HCT116 (cell line): ENCODE results near the gene OR10G7. TPM values are rescaled to one million over a fixed set of nuclear protein-coding genes. Genes with fewer than 3 reads are reported as not detected.

ENCODE experiments used
- ATAC-seq: fragments of 200-7000 bp; cut with Tn5 transposase; 2 replicates; pipeline ENCODE4 v1.9.1; 2020; ENCODE audit warnings: mild to moderate bottlenecking, moderate library complexity
- BruUV-seq: library from RNA; stranded (reverse); fragments of 400-500 nt; replicated peaks from 2 replicates; lab custom pipeline; 2021; lab: Mats Ljungman, UMichigan
- CTCF ChIA-PET: fragments of 300-600 bp; sonication (Branson Sonifier 250); formaldehyde crosslinking; loops from one replicate; lab custom pipeline; 2021; ENCODE audit warnings: antibody characterized with exemption; lab: Charles Lee
- POLR2A ChIA-PET: fragments of 300-600, 350-600 bp; sonication (Branson Sonifier 250); formaldehyde crosslinking; loops from one replicate; lab custom pipeline; 2021; ENCODE audit warnings: antibody characterized with exemption; lab: Charles Lee
- RAD21 ChIA-PET, 2 experiments: fragments of 300-600 bp; sonication (Branson Sonifier 250); formaldehyde crosslinking; loops; one replicate each; lab custom pipeline; 2023; ENCODE audit warnings: low total read pairs in 2 of 2; ENCODE audit not compliant: uncharacterized antibody in 2 of 2, unreplicated experiment in 2 of 2, low non-redundant PET in 1 of 2; lab: Charles Lee
- DNase-seq: peaks from one replicate; pipeline ENCODE4 v3.0.0-alpha.2; 2010; ENCODE audit warnings: low read depth, low spot score
- H2AFZ ChIP-seq: fragments of 200-600 bp; shearing (Covaris generic), sonication (generic); 2 replicates; pipeline ENCODE4 v1.6.1; 2017; ENCODE audit warnings: low read depth, mixed run types, mixed read lengths, antibody characterized with exemption, low read length; ENCODE audit not compliant: poor library complexity, severe bottlenecking
- H3K27ac ChIP-seq: 2 replicates; pipeline ENCODE4 v1.5.1; 2012; ENCODE audit warnings: low read depth, low read length
- H3K27me3 ChIP-seq: fragments of 200-600 bp; sonication (generic); 2 replicates; pipeline ENCODE4 v1.6.1; 2016; ENCODE audit warnings: mixed run types, low read length, mixed read lengths; ENCODE audit not compliant: insufficient read depth
- H3K36me3 ChIP-seq, 2 experiments: fragments of 200-500 bp in 1 of 2; fragments of 200-600 bp in 1 of 2; sonication (Bioruptor generic) in 1 of 2; sonication (generic) in 1 of 2; 2 replicates each; pipeline versions ENCODE4 v1.5.1 to v1.6.1; 2014 to 2016; ENCODE audit warnings: low read length in 2 of 2, inconsistent platforms in 1 of 2, mixed read lengths in 1 of 2, mixed run types in 1 of 2; ENCODE audit not compliant: insufficient read depth in 2 of 2, control insufficient read depth in 1 of 2
- H3K4me1 ChIP-seq, 2 experiments: fragments of 200-600 bp in 1 of 2; sonication (generic) in 1 of 2; 2 replicates each; pipeline versions ENCODE4 v1.5.1 to v1.6.1; 2012 to 2017; ENCODE audit warnings: low read length in 2 of 2, inconsistent platforms in 1 of 2, mild to moderate bottlenecking in 1 of 2, mixed read lengths in 1 of 2, mixed run types in 1 of 2, moderate library complexity in 1 of 2; ENCODE audit not compliant: insufficient read depth in 2 of 2, control insufficient read depth in 1 of 2
- H3K4me2 ChIP-seq: fragments of 200-600 bp; sonication (generic); 2 replicates; pipeline ENCODE4 v1.6.1; 2017; ENCODE audit warnings: mixed run types, low read length, mixed read lengths
- H3K4me3 ChIP-seq, 2 experiments: fragments of 200-600 bp in 1 of 2; sonication (generic) in 1 of 2; replicated peaks in 1 of 2; 2 replicates each; pipeline ENCODE4 v1.5.1; 2011 to 2016; ENCODE audit warnings: low read length in 2 of 2, control low read depth in 1 of 2, low read depth in 1 of 2, mild to moderate bottlenecking in 1 of 2, mixed read lengths in 1 of 2, mixed run types in 1 of 2
- H3K79me2 ChIP-seq: fragments of 200-600 bp; sonication (generic); 2 replicates; pipeline ENCODE4 v1.6.1; 2017; ENCODE audit warnings: mild to moderate bottlenecking, mixed run types, low read length, moderate library complexity, mixed read lengths; ENCODE audit not compliant: insufficient read depth
- H3K9ac ChIP-seq: fragments of 200-600 bp; sonication (generic); 2 replicates; pipeline ENCODE4 v1.6.1; 2016; ENCODE audit warnings: low read length, mixed read lengths
- H3K9me2 ChIP-seq: fragments of 200-600 bp; sonication (generic), shearing (Covaris generic); 2 replicates; pipeline ENCODE4 v1.6.1; 2017; ENCODE audit warnings: mixed run types, mild to moderate bottlenecking, moderate library complexity; ENCODE audit not compliant: insufficient read depth
- H3K9me3 ChIP-seq, 2 experiments: fragments of 200-500 bp in 1 of 2; fragments of 200-600 bp in 1 of 2; sonication (Bioruptor generic) in 1 of 2; sonication (generic) in 1 of 2; 2 replicates each; pipeline ENCODE4 v1.6.1; 2014 to 2017; ENCODE audit warnings: low read length in 2 of 2, mixed read lengths in 2 of 2, inconsistent platforms in 1 of 2, low read depth in 1 of 2, mild to moderate bottlenecking in 1 of 2, mixed run types in 1 of 2, moderate library complexity in 1 of 2; ENCODE audit not compliant: control insufficient read depth in 1 of 2, insufficient read depth in 1 of 2
- H4K20me1 ChIP-seq: fragments of 200-600 bp; sonication (generic), shearing (Covaris generic); 2 replicates; pipeline ENCODE4 v1.6.1; 2017; ENCODE audit warnings: mixed run types, mild to moderate bottlenecking, moderate library complexity; ENCODE audit not compliant: insufficient read depth
- ATF3 ChIP-seq: IDR thresholded peaks from 2 replicates; pipeline ENCODE4 v1.6.1; 2012
- CBX3 ChIP-seq: IDR thresholded peaks from 2 replicates; pipeline ENCODE4 v1.6.1; 2012; ENCODE audit warnings: low read depth
- CEBPB ChIP-seq: IDR thresholded peaks from 2 replicates; pipeline ENCODE4 v1.6.1; 2012; ENCODE audit warnings: low read depth
- EGR1 ChIP-seq: IDR thresholded peaks from 2 replicates; pipeline ENCODE4 v1.6.1; 2012; ENCODE audit warnings: low read depth
- EZH2 ChIP-seq: fragments of 200-600 bp; sonication (generic); IDR thresholded peaks from 2 replicates; pipeline ENCODE4 v1.6.1; 2017; ENCODE audit warnings: antibody characterized with exemption, mixed run types
- POLR2A ChIP-seq: IDR thresholded peaks from 2 replicates; pipeline ENCODE4 v1.7.0; 2011; ENCODE audit warnings: borderline replicate concordance; ENCODE audit not compliant: insufficient read depth, insufficient read length; ENCODE audit errors: extremely low read depth
- SP1 ChIP-seq: IDR thresholded peaks from 2 replicates; pipeline ENCODE4 v1.6.1; 2012; ENCODE audit warnings: low read depth
- TCF7L2 ChIP-seq: IDR thresholded peaks from 2 replicates; pipeline ENCODE4 v1.7.0; 2011; ENCODE audit warnings: borderline replicate concordance, inconsistent platforms; ENCODE audit not compliant: insufficient read depth, insufficient read length; ENCODE audit errors: extremely low read depth
- ZNF274 ChIP-seq: fragments of 200-500 bp; sonication (Bioruptor generic); IDR thresholded peaks from 2 replicates; pipeline ENCODE4 v1.6.1; 2014; ENCODE audit warnings: mild to moderate bottlenecking, low read depth, low read length, inconsistent platforms
- intact Hi-C: fragments of 100-400 bp; cut with micrococcal nuclease; formaldehyde crosslinking; loops from 2 replicates; pipeline ENCODE4 v1.10.0; 2022
- total RNA-seq: library from RNA; stranded (reverse); gene quantifications from one replicate; pipeline ENCODE4 v1.2.1, GENCODE V29; 2021; ENCODE audit not compliant: unreplicated experiment
- TF ChIP-seq, protein P1 (sequence below): IDR thresholded peaks from 2 replicates; pipeline ENCODE4 v1.6.1; 2012

The OR10G7 gene
- total RNA-seq, 1 experiment from 2014 or later = not detected

GRCh38 chr11:124080327-124081001 is 39.3 kb upstream of the OR10G7 start:
- H3K9me2 ChIP-seq = no peaks in the 10 kb centered on the region
- no TSS peak for BruUV-seq
- H2AFZ ChIP-seq = no peak overlapping the region
- no peak overlapping the region for H3K9ac ChIP-seq
- H3K36me3 ChIP-seq = no peaks in the 10 kb centered on the region
- H3K4me3 ChIP-seq = no peak overlapping the region
- ChIA-PET CTCF (interaction anchor here (0.6 to 2.0 kb wide), 2 partner anchors 9 to 26 kb away, joined by 3 to 10 read pairs; no protein-coding TSS in a partner anchor), RAD21 (no interaction called here), POLR2A (no interaction called here)
- TF ChIP-seq POLR2A (no peak), TCF7L2 (no peak), CBX3 (no peak), ATF3 (no peak), EZH2 (no peak; the same call in 1 of the 2 replicates), ZNF274 (no peak), CEBPB (no peak), EGR1 (no peak), SP1 (no peak)
- TF ChIP-seq, protein P1, sequence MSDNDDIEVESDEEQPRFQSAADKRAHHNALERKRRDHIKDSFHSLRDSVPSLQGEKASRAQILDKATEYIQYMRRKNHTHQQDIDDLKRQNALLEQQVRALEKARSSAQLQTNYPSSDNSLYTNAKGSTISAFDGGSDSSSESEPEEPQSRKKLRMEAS = no peak
- H3K27me3 ChIP-seq = peaks cover 60% of the 10 kb centered on the region
- H4K20me1 ChIP-seq = peaks cover 4% of the 10 kb centered on the region; the same call in 1 of the 2 replicates
- DNase-seq = no peak
- H3K4me1 ChIP-seq = no peaks in the 10 kb centered on the region
- H3K9me3 ChIP-seq = no peaks in the 10 kb centered on the region
- no peak overlapping the region for H3K4me2 ChIP-seq
- H3K79me2 ChIP-seq = no peaks in the 10 kb centered on the region
- ATAC-seq = no peak
- intact Hi-C loops = no loop called here
- H3K27ac ChIP-seq = no peak overlapping the region
